Measurements from ENCODE around the gene PCDHGA8. TPM values are rescaled to one million over a fixed set of nuclear protein-coding genes. Genes with fewer than 3 reads are reported as not detected.
A peak's percentile ranks its signal among the peaks of the same experiment; 100 is the strongest.
"Not testable (repeated sequence)": the region's sequence is repeated elsewhere in the genome, so short reads cannot be mapped to it uniquely, and the experiment has no call there.

The PCDHGA8 gene
- total RNA-seq, 1 donor from 2014 or later, result 10.1 TPM

- intact Hi-C loops (cut with DNase I); DNase-seq; ATAC-seq (ENCODE audit: poor library complexity): not testable (repeated sequence)
Measured at GRCh38 chr5:141394401-141395187, 2.2 kb downstream of the PCDHGA8 start.

GRCh38 chr5:141397756-141398551 lies 5.5 kb downstream of the PCDHGA8 start, which contains the start of gene PCDHGB5:
TSS of gene PCDHGB5 (plus strand) at chr5:141397947. CDS start at chr5:141398128, 181 bp downstream.
- peak; percentile 93 for ATAC-seq (ENCODE audit: poor library complexity)

GRCh38 chr5:141398608-141399007 lies 6.2 kb downstream of the PCDHGA8 start:
- ATAC-seq (ENCODE audit: poor library complexity) (peak; percentile 37), DNase-seq (no peak)
- intact Hi-C loops (cut with DNase I), result no loop called here

More at GRCh38 chr5:141397756-141398551, 5.5 kb downstream of the PCDHGA8 start, which contains the start of gene PCDHGB5:
- intact Hi-C loops (cut with DNase I); DNase-seq: not testable (repeated sequence)

GRCh38 chr5:141399555-141400258 lies 7.3 kb downstream of the PCDHGA8 start:
- intact Hi-C loops (cut with DNase I), result no loop called here
- no peak for DNase-seq
- no peak for ATAC-seq (ENCODE audit: poor library complexity)

DNA sequence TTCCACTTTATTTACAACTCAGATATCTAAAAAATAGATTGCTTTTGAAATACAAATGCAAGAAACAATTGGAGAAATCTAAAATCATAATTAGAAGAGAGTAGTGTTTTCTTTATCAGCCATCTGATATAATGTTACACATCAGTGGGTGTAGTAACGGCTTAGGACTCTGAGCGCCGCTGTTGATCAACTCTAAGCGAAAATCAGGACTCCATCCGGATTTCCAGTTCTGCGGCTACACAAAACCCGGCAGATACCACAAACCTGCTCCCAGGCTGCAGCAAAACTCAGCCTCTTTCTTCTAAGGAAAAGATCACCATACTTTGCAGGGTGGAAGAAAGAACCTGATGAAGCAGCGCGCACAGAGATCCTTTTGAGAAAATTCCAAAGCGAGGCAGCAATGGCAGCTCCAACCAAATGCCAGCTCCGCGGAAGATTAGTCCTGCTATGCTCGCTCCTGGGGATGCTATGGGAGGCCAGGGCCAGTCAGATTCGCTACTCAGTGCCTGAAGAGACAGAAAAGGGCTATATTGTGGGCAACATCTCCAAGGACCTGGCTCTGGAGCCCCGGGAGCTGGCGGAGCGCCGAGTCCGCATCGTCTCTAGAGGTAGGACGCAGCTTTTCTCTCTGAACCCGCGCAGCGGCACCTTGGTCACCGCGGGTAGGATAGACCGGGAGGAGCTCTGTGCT lies 10.3 kb downstream of the PCDHGA8 start, which contains the start of gene PCDHGA9:
Gene PCDHGA9 (plus strand): TSS at position 226 of the 691 bp plus-strand sequence. CDS start 175 bp downstream, at position 401.
- DNase-seq, result no peak
- no peak for ATAC-seq (ENCODE audit: poor library complexity)
- intact Hi-C loops (cut with DNase I), result no loop called here

DNA sequence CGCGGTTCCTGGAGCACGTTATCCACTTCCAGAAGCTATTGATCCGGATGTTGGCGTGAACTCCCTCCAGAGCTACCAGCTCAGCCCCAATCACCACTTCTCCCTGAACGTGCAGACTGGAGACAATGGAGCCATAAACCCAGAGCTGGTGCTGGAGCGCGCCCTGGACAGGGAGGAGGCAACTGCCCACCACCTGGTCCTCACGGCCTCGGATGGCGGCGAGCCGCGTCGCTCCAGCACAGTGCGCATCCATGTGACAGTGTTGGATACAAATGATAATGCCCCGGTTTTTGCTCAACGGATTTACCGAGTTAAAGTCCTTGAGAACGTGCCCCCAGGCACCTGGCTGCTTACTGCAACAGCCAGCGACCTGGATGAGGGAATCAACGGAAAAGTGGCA lies 11.0 kb downstream of the PCDHGA8 start:
- DNase-seq, result no peak
- no peak for ATAC-seq (ENCODE audit: poor library complexity)
- intact Hi-C loops (cut with DNase I), result no loop called here

- intact Hi-C loops (cut with DNase I), result not testable (repeated sequence)
- DNase-seq, result peak; percentile 80
- peak; percentile 93 for ATAC-seq (ENCODE audit: poor library complexity)
Measured at GRCh38 chr5:141407790-141408505, 15.5 kb downstream of the PCDHGA8 start, which contains the start of gene PCDHGB6. TSS of gene PCDHGB6 (plus strand) at chr5:141408021. CDS start at chr5:141408203, 182 bp downstream.

- ATAC-seq (ENCODE audit: poor library complexity) (no peak), DNase-seq (no peak)
- intact Hi-C loops (cut with DNase I), result loop anchor here (5.0 kb wide), 1 partner anchor 62 kb away; no protein-coding TSS in a partner anchor
Measured at GRCh38 chr5:141409598-141410306, 17.3 kb downstream of the PCDHGA8 start.

- ATAC-seq (ENCODE audit: poor library complexity) (no peak), DNase-seq (no peak)
- intact Hi-C loops (cut with DNase I), result loop anchor here (5.0 kb wide), 1 partner anchor 64 kb away; no protein-coding TSS in a partner anchor
Measured at GRCh38 chr5:141411575-141411974, 19.1 kb downstream of the PCDHGA8 start.

DNA sequence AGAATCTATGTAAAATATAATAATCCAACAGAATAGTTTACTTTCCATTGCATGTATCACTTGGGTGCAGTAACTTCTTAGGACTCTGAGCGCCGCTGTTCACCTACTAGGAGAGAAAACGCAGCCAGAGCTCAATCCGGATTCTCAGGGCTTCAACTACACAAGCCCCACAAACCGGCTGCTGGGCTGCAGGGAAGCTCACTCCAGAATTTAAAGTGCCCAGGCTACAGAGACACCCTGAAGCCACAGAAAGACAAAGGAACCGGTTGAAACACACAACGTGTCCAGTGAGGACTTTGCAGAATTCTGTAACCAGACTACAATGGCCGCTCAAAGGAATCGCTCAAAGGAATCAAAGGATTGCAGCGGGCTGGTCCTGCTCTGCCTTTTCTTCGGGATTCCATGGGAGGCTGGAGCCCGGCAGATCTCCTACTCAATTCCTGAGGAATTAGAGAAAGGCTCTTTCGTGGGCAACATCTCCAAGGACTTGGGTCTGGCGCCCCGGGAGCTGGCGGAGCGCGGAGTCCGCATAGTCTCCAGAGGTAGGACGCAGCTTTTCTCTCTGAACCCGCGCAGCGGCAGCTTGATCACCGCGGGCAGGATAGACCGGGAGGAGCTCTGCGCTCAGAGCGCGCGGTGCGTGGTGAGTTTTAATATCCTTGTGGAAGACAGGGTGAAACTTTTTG lies 20.6 kb downstream of the PCDHGA8 start, which contains the start of gene PCDHGA10:
Gene PCDHGA10 (plus strand): TSS at position 134 of the 686 bp plus-strand sequence. CDS start 189 bp downstream, at position 323.
- intact Hi-C loops (cut with DNase I), result loop anchor here (5.0 kb wide), 1 partner anchor 66 kb away; no protein-coding TSS in a partner anchor
- no peak for DNase-seq
- peak; percentile 73 for ATAC-seq (ENCODE audit: poor library complexity)

DNA sequence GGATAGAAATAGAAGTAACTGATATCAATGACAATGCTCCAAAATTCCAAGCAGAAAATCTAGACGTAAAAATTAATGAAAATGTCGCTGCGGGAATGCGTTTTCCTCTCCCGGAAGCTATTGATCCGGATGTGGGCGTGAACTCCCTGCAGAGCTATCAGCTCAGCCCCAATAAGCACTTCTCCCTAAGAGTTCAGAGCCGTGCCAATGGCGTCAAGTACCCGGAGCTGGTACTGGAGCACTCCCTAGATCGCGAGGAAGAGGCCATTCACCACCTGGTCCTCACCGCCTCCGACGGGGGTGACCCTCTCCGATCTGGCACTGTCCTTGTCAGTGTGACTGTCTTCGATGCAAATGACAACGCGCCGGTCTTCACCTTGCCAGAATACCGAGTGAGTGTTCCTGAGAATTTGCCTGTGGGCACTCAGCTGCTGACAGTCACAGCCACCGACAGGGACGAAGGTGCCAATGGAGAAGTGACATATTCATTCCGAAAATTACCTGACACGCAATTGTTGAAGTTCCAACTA lies 21.2 kb downstream of the PCDHGA8 start:
- intact Hi-C loops (cut with DNase I), result loop anchor here (5.0 kb wide), 1 partner anchor 66 kb away; no protein-coding TSS in a partner anchor
- peak; percentile 32 for ATAC-seq (ENCODE audit: poor library complexity)
- DNase-seq, result no peak

- intact Hi-C loops (cut with DNase I), result loop anchor here (5.0 kb wide), 1 partner anchor 67 kb away; no protein-coding TSS in a partner anchor
- not testable (repeated sequence) for ATAC-seq (ENCODE audit: poor library complexity); DNase-seq
Measured at GRCh38 chr5:141414548-141415274, 22.3 kb downstream of the PCDHGA8 start.

DNA sequence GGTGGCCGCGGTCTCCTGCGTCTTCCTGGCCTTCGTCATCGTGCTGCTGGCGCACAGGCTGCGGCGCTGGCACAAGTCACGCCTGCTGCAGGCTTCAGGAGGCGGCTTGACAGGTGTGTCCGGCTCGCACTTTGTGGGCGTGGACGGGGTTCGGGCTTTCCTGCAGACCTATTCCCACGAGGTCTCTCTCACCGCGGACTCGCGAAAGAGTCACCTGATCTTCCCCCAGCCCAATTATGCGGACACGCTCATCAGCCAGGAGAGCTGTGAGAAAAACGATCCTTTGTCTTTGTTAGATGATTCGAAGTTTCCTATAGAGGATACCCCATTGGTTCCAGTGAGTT lies 22.8 kb downstream of the PCDHGA8 start:
- intact Hi-C loops (cut with DNase I); ATAC-seq (ENCODE audit: poor library complexity); DNase-seq: not testable (repeated sequence)

GRCh38 chr5:141417494-141418172 lies 25.2 kb downstream of the PCDHGA8 start, which contains the start of gene PCDHGB7:
TSS of gene PCDHGB7 (plus strand) at chr5:141417677. CDS start at chr5:141417860, 183 bp downstream.
- intact Hi-C loops (cut with DNase I), result loop anchor here (2.0 kb wide), 1 partner anchor 143 kb away; no protein-coding TSS in a partner anchor
- peak; percentile 88 for DNase-seq
- ATAC-seq (ENCODE audit: poor library complexity), result peak; percentile 90

All from Right ventricle myocardium superior (tissue), 1 donor.